Fibroblast of skin of scalp (primary cell): ENCODE measurements around the gene FAM120B.
"Not testable (repeated sequence)": the region's sequence is repeated elsewhere in the genome, so short reads cannot be mapped to it uniquely, and the experiment has no call there.

ENCODE experiments used
- DNase-seq: peaks from one replicate; pipeline ENCODE4 v3.0.0-alpha.2; 2013

The FAM120B gene

DNA sequence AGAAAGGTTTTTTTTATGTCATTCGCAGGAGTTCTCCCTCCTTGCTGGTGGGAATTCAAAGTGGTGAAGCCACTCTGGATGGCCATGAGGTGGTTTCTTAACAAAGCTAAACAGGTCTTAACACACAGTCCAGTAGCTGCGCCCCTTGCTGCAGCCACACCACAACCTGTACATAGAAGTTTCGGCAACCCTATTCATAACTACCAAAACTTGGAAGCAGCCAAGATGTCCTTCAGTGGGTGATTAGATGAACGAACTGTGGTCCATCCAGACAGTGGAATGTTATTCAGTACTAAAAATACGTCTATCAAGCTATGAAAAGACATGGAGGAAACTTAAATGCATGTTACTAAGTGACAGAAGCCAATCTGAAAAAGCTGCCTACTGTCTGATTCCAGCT is 78.9 kb downstream of the FAM120B start:
- no peak for DNase-seq

DNA sequence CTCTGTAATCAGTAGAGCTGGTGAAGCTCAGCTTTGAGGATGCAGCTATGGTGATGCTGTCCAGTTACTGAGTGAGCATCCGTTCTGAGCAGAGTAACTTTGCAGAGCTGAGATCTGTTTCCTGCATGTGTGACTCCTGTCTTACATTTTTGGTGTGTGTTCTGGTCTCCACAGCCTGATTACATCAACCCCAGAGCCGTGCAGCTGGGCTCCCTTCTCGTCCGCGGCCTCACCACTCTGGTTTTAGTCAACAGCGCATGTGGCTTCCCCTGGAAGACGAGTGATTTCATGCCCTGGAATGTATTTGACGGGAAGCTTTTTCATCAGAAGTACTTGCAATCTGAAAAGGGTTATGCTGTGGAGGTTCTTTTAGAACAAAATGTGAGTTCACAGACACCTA is 81.6 kb downstream of the FAM120B start:
- DNase-seq, result peak; percentile 89

DNA sequence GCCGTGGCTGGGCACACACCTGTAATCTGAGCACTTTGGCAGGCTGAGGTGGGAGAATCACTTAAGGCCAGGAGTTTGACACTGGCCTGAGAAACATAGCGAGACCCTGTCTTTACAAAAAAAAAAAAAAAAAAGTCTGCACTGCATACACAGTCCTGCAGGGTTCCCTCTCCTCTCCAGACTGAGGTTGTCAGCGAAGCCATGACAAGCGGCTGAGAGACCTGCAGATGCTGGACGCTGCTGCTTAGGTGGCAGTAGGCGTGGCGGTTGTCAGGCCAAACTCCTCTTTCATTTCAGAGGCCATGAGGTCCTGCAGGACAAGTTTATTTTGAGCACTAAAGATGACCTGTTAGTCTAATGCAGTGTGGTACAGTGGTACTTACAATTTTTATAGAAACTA is 86.5 kb downstream of the FAM120B start:
- no peak for DNase-seq

DNA sequence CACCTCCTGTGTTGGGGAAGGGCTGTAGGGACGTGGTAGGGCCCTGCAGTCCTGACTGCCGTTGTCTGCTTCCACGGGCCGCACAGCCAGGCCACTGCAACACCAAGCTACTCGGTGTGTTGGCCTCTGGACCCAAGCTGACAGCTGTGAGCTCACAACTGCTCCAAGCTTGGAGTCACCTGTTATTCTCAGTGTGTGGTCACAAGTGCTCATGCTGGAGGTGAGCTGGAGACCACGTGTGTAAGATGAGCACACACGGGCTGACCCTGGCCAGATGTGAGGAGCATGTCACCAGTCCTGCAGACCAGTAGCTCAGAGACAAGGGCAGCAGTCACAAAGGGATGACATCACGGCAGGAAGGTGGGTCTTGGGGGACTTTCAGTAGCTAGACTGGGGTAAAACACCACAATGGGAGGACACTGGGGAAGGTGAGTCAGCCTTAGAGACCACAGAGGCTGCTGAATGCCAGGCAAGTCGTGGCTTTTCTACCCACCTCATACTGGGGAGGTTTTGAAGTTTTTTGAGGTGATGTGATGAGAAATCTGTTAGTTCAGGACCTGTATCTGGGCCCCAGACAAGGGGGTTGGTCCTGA is 87.3 kb downstream of the FAM120B start:
- no peak for DNase-seq

DNA sequence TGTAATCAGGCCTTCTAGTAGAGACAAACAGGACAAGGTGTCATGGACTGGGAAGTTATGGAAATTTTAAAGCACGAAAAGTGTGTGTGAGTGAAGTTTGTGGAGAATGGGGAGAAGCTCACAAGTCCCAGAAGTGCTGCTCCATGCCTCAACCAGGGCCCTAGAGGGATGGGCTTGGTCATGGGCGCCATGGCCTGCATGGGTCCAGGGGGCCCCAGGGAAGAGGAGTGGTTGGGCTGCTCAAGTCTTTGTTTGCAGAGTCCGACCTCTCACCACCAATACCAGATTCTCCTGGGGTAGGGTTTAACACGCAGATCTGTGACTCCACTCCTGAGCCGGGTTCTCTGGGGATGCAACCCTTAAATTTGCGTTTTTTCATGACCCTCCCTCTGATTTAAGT is 88.4 kb downstream of the FAM120B start:
- no peak for DNase-seq

DNA sequence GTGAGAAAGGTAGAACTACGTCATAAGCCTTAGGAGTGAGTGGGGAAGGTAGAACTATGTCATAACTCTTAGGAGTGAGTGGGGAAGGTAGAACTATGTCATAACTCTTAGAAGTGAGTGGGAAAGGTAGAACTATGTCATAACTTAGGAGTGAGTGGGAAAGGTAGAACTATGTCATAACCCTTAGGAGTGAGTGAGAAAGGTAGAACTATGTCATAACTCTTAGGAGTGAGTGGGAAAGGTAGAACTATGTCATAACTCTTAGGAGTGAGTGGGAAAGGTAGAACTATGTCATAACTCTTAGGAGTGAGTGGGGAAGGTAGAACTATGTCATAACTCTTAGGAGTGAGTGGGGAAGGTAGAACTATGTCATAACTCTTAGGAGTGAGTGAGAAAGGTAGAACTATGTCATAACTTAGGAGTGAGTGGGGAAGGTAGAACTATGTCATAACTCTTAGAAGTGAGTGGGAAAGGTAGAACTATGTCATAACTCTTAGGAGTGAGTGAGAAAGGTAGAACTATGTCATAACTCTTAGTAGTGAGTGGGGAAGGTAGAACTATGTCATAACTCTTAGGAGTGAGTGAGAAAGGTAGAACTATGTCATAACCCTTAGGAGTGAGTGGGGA is 92.3 kb downstream of the FAM120B start:
- DNase-seq, result not testable (repeated sequence)

DNA sequence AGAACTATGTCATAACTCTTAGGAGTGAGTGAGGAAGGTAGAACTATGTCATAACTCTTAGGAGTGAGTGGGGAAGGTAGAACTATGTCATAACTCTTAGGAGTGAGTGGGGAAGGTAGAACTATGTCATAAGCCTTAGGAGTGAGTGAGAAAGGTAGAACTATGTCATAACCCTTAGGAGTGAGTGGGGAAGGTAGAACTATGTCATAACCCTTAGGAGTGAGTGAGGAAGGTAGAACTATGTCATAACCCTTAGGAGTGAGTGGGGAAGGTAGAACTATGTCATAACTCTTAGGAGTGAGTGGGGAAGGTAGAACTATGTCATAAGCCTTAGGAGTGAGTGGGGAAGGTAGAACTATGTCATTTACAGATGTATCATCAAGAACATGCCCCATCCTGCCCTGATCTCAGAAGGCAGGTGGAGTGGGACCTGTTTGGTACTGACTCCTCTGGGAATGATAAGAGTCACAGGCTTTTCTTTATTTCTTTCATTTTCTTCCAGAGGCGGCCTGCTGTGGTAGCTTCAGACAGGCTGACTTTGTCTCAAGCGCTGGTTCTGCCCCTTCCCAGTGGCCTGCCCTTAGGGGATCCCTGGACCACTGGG is 93.5 kb downstream of the FAM120B start:
- not testable (repeated sequence) for DNase-seq

DNA sequence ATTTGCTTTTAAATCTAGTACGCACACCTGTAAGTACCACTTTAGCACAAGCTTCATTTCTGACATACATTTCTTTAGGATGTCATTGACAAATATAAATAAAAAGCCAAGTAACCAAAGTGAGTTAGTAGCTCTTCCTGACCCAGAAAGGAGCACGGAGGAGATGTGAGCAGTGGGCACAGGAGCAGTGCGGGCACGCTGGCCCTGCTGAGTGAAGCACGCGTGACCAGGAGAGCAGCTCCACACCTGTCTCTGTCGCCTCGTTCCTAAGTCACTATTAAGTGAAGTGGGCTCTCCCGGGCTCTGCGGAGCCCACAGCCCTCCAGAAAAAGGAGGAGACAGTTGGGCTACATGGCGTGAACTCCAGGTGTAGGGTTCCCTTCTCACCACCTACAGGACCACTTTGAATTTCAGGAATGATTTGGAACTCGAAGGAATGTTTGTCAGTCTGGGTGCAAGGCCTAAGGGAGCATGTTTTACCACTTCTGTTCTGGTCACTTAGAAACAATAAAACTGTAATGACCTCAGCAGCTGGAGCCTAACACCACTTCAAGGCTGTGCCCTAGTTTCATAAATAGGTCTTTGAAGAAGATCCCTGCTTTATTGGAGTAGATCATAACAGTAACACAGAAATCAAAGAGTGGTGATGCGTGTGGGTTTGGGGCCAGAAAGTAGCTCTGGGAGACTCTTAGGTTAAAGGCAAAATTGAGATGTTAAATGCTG is 95.9 kb downstream of the FAM120B start:
- no peak for DNase-seq

DNA sequence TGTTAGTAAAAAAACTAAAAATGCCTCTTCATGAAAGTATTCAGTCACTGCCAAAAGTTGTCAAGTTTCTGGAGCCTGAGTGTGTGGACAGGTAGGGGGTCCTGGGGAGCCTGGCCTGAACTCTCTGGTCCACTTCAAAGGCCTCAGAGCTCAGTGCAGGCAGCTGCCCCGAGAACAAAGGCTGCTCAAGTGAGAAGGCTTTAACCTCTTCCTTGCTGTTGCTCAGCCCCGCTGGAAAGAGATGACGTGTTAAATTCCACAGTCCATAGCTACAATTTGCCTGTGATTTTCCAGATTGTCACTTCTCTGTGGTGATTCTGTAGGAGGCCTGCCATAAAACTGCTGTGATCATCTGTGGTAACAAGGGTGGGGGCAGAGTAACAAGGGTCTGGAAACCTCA is 96.9 kb downstream of the FAM120B start:
- DNase-seq, result peak; percentile 78

DNA sequence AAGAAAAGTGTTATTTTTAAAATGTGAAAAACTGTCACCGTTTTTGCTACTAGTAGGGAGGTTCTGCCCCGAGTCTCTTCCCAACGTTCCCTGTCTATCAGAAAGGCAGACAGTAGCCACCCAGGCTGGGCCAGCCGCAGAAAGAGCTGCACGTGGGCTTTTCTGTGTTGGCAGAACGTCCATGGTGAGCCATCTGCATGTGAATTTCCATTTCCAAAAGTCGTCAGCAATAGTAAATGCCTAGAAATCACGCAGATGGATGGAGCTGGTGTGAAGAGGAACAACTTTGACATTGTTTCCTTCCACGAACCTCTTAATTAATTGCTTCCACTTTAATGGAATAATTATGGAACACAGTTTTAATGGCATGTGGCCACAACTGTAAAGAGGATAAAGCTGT is 97.5 kb downstream of the FAM120B start:
- DNase-seq, result no peak

DNA sequence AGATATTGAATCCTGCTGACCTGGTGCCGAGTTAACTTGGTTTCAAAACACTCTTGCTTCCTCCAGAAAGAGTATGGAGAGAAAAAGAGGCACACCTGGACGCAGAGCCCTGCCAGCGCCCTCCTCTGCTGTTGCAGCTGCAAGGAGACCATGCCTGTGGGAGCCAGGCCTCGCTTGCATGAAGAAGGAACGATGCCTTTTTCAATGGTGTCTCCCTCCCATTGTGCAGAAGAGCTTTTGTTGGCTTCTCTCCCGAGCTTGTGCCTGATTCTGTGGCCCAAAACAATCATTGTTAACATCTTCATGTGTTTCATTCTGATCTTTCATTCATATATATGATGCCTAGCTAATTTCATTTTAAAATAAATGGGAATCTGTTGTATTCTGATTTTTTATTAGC is 98.1 kb downstream of the FAM120B start:
- peak; percentile 18 for DNase-seq

DNA sequence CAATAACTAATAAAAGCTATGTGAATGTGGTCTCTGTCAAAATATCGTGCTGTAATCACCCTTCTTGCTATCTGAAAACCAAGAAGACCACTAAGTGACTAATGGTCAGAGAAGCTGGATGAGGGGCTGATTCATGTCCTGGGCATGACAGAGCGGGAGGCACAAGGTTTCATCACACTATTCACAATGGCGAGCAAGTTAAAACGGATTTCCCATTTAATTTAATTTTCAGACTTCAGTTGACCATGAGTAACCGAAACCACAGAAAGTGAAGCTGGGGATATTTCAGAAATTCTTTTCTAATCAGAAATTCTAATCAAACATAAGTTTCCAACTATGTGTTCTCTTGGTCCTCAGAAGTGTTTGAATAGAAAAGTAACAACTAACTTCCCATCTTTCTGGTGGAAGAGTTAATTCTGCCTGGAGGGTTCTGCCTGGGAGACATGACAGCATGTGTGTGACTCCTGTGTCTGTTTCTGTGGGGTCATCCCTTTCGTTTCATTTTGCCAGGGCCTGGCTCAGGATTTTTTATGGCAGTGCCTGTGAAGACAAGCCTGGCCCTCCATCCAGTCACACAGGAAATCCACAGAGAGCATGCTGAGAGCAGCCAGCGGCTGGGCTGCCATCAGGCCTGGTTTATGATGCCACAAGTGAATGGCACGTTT is 98.9 kb downstream of the FAM120B start:
- DNase-seq, result peak; percentile 97

DNA sequence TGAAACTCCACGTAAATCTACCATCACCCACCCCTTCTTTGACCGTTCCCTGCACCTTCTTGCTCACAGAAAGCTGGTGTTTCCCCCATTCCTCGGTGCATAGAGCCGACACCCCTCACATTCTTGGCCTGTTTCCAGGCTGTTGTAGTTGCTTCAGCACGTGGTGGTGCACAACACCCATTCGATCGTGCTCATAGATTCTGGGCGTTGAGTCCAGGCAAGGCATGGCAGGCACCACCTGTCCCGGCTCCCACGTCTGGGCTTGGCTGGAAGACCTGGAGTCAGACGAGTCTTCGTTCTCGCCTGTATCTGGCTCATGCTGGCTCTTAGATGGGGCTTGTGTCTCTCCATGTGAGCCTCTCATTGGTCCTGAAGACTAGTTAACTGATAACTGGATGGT is 100.6 kb downstream of the FAM120B start:
- DNase-seq, result no peak

DNA sequence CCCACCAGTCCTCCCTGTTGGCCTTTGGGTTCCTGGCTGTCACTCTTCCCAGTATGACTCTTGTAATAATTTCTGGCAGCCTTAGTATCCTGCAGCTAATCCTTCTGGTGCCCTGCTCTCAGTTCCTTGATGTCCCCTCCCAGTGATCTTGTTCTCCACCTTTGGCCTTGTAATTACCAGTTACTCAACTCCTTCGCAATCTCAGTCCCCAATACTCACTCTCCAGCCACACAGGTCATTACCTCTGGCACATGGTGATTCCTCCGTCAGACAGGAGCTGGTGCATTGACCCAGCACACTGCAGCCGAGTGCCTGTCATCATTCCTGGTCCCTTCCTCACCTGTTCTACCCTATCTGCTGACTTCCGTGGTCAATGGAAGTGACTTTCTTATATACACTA is 101.4 kb downstream of the FAM120B start:
- DNase-seq, result no peak

DNA sequence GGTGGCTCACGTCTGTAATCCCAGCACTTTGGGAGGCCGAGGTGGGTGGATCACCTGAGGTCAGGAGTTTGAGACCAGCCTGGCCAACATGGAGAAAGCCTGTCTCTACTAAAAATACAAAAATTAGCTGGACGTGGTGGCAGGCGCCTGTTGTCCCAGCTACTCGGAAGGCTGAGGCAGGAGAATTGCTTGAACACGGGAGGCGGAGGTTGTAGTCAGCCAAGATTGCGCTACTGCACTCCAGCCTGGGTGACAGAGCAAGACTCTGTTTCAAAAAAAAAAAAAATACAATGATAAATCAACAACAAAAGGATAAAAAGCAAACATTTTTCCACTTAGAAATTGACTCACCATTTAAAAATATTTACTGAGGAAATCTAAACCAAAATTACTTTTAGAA is 103.2 kb downstream of the FAM120B start:
- not testable (repeated sequence) for DNase-seq

DNA sequence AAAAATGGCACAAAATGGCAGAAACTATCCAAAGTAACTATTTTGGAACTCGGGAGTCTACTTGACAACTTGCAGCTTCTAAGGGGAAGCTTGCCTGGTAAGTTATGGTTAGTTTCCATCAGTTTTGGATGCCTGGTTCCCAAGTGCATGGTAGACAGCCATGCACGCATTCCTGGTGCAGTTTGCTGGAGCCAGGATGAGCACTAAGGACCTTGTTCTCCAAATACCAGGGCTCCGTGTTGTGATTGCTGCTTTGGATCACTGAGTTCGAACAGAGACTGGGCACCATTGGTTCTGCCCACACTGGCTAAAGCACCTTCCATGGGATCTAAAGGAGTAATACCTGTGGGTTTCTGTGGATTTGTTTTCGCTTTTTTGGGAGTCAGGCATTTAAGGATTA is 103.7 kb downstream of the FAM120B start:
- no peak for DNase-seq

DNA sequence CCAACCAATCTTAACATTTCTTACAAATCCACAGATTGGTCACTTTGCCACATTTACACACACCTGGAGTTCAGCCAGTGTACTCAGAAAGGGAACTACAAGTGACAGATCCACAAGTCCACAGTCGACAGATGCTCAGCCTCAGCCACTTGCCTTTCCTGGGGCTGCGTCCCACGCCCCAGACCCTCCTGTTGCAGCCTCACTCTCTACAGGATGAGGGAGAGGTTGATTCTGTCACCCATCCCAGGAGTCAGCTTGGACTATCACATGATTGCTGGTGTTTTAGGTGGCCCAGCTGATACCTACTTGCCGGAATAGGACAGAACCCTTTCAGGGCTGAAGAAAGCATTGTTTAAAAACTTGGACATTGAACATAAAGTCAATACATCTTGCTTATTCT is 108.8 kb downstream of the FAM120B start:
- DNase-seq, result no peak

DNA sequence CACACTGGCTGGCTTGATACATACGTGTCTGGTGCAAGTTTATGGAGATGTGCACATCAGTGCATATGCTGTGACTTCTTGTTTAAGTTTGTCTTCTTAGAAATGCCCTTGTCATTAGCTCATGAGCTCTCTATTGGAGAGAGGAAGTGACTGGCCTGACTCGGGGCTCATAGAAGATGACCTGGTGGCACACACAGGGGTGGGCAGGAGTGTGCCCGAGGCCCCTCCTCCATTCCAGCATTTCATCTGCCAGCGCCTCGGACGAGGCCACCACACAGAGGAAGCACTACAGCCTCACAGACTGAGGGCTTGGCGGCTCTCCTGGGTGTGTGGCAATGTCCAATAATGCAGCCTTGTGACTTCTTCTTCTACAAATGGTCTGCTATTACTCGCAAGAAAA is 109.7 kb downstream of the FAM120B start:
- no peak for DNase-seq

DNA sequence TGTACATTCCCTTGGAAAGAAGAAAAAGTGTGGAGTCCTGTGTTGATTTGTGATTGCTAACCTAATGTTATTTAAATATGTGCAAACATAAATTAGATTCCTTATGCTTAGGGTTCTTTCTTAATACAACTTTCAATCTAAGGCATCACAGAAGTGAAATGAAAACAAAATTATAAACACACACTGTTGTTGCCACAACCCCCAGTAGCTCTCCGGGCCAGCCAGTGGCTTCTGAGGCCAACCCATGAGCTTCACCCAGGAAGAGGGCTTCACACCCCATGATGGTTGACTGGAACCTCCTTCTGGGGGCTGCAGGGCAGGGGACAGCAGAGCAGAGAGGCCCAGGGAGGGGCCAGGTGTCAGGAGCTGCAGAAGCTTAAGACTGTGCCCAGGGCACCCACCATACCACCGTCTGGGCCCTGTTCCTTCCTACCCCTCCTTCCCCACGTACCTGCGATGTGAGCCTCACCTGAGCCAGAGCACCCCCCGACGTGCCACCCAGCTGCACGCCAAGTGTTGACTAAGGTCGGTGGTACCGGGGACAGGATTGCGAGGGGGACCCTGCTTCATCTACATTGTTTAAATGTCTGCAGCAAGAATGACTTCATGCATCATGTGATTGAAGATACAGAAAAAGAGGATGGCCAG is 110.5 kb downstream of the FAM120B start:
- no peak for DNase-seq

DNA sequence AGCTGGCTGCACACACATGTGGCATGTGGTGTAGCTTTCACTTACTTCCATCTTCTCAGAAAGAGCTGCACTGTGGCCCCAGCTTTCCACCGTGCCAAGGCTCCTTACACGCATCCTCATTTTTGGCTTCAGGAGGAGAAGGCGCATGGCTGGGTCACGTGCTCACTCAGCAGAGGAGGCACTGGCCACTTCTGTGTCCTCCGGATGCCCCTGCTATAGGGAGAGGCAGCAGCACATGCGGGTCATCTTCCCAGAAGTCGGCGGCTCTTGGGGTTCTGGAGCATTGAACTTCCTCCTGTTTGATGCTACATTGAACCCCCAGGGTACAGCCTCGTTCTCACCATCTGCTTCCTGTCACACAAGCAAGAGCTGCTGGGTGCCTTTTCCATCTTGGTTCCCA is 111.3 kb downstream of the FAM120B start:
- no peak for DNase-seq

DNA sequence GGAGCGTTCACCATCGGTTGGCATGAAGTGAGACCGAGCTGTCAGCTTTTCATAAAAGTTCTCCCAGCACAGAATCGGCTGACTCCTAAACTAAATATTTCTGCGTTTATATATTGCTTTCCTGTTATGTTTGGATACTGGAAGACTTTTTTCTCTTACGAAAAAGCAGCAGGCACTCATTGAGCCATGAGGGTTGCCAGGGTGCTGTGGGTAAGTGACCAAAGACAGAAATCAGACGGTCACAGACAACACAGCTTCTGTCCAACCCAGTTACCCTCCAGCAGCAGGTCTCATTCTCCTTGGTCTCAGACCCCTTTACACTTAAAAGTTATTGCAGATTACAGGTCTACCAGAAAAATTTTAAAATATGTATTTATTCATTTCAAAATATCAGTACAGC is 113.7 kb downstream of the FAM120B start:
- no peak for DNase-seq
